ENCODE data around the gene FADS2. TPM values are rescaled to one million over a fixed set of nuclear protein-coding genes. Genes with fewer than 3 reads are reported as not detected.

Gene FADS2
- polyA plus RNA-seq, 2 donors, result 5.1 to 8.7 TPM

DNA sequence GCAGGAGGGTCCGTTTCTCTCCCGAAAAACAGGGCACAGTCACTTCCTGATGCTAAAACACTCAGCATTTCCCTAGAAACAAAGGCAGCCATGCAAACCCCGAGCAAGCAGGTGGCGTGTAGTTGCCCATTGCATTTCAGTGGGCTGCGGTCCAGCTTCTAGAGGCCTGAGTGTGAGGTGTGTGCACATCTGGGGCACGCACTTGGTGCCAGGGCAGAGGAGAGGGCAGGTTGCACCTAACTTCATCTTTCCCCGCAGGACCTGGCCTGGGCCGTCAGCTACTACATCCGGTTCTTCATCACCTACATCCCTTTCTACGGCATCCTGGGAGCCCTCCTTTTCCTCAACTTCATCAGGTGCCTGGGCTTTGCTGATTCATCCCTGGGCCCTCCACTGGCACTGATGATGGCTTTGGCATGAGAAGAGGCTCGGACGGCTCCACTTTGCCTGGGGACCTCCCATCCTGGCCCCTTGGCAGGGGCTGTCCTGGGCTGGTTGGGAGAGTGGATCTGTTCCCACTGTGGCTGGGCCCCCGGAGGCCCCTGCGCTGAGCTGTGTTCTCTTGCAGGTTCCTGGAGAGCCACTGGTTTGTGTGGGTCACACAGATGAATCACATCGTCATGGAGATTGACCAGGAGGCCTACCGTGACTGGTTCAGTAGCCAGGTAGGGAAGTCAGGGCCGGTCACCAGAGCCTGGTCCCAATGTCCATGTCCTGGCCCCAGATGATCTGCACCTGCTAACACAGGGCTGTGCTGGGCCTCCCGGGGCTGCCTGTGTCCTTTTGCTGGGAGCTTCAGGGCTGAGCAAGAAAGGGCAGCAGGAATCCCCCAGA lies 34.8 kb downstream of the FADS2 start:
- Histone ChIP-seq H3K27me3 (ENCODE audit: control insufficient read depth in 1 of 2, insufficient read depth in 2 of 2, low read length in 2 of 2) (no peaks in the 10 kb centered on the region), H3K4me1 (ENCODE audit: control insufficient read depth in 2 of 2, insufficient read depth in 2 of 2, low read length in 1 of 2) (peaks cover 0 to 6% of the 10 kb centered on the region in 2 donors), H3K27ac (ENCODE audit: low read depth in 2 of 2, low read length in 1 of 2) (no peak overlapping the region), H3K4me3 (ENCODE audit: low read depth in 1 of 2, low read length in 2 of 2) (no peak overlapping the region), H3K9me3 (ENCODE audit: control insufficient read depth in 2 of 2, insufficient read depth in 1 of 2, low read depth in 1 of 2, low read length in 1 of 2) (no peaks in the 10 kb centered on the region), H3K36me3 (ENCODE audit: control insufficient read depth in 2 of 2, insufficient read depth in 2 of 2, low read length in 1 of 2) (peaks cover 0 to 3% of the 10 kb centered on the region in 2 donors)
- 92 to 94% methylated on average over 18 of the region's 18 CpGs for WGBS, 2 donors

- Histone ChIP-seq H3K4me3 (ENCODE audit: low read depth in 1 of 2, low read length in 2 of 2) (no peak overlapping the region), H3K36me3 (ENCODE audit: control insufficient read depth in 2 of 2, insufficient read depth in 2 of 2, low read length in 1 of 2) (peaks cover 0 to 3% of the 10 kb centered on the region in 2 donors), H3K9me3 (ENCODE audit: control insufficient read depth in 2 of 2, insufficient read depth in 1 of 2, low read depth in 1 of 2, low read length in 1 of 2) (no peaks in the 10 kb centered on the region), H3K27me3 (ENCODE audit: control insufficient read depth in 1 of 2, insufficient read depth in 2 of 2, low read length in 2 of 2) (no peaks in the 10 kb centered on the region), H3K4me1 (ENCODE audit: control insufficient read depth in 2 of 2, insufficient read depth in 2 of 2, low read length in 1 of 2) (peaks cover 0 to 6% of the 10 kb centered on the region in 2 donors), H3K27ac (ENCODE audit: low read depth in 2 of 2, low read length in 1 of 2) (no peak overlapping the region)
- WGBS, 2 donors, result 92 to 93% methylated on average over 13 of the region's 13 CpGs
These were observed 35.5 kb downstream of the FADS2 start for GRCh38 chr11:61863548-61864081.

DNA sequence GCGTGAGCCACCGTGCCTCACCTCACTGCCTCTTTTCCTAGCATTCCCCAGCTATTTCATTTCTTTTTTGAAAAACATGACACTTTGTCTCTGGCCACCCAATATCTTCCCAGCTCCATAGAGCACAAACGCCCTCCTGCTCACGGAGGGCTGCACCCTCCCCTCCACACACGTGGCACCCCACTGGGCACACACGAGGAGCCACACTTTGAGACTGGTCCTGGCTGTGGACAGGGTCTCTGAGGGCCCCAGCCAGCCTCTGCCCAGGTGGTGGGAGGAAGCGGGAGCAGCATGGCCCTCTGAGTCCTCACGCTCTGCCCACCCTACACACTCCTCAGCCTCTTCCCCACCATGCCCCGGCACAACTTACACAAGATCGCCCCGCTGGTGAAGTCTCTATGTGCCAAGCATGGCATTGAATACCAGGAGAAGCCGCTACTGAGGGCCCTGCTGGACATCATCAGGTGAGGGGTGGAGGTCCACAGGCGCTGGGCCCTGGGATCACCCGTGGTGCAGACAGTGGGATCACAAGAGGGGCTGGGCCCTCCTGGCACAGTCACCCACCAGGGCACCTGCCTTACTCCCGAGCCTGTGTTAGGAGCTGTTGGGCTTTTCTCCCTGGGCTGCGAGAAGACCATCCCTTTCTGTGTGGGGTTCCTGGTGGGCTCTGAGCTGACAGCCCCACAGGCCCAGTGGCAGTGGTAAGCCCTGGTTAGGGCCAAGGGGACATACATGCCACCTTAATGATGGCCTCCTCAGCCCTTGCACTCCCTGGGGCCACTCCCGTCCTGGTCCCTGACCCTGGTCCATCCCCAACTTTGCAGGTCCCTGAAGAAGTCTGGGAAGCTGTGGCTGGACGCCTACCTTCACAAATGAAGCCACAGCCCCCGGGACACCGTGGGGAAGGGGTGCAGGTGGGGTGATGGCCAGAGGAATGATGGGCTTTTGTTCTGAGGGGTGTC lies 37.0 kb downstream of the FADS2 start:
- Histone ChIP-seq H3K27ac (ENCODE audit: low read depth in 2 of 2, low read length in 1 of 2) (no peak overlapping the region), H3K27me3 (ENCODE audit: control insufficient read depth in 1 of 2, insufficient read depth in 2 of 2, low read length in 2 of 2) (no peaks in the 10 kb centered on the region), H3K4me1 (ENCODE audit: control insufficient read depth in 2 of 2, insufficient read depth in 2 of 2, low read length in 1 of 2) (peaks cover 0 to 6% of the 10 kb centered on the region in 2 donors), H3K9me3 (ENCODE audit: control insufficient read depth in 2 of 2, insufficient read depth in 1 of 2, low read depth in 1 of 2, low read length in 1 of 2) (no peaks in the 10 kb centered on the region), H3K36me3 (ENCODE audit: control insufficient read depth in 2 of 2, insufficient read depth in 2 of 2, low read length in 1 of 2) (peaks cover 0 to 3% of the 10 kb centered on the region in 2 donors), H3K4me3 (ENCODE audit: low read depth in 1 of 2, low read length in 2 of 2) (no peak overlapping the region)
- WGBS, 2 donors, result 94 to 97% methylated on average over 20 of the region's 20 CpGs

GRCh38 chr11:61866231-61866957 lies 38.3 kb downstream of the FADS2 start:
- no peak overlapping the region for H3K27ac ChIP-seq (ENCODE audit: low read depth in 2 of 2, low read length in 1 of 2)
- no peaks in the 10 kb centered on the region for H3K9me3 ChIP-seq (ENCODE audit: control insufficient read depth in 2 of 2, insufficient read depth in 1 of 2, low read depth in 1 of 2, low read length in 1 of 2)
- no peak overlapping the region for H3K4me3 ChIP-seq (ENCODE audit: low read depth in 1 of 2, low read length in 2 of 2)
- WGBS, 2 donors, result 65 to 72% methylated on average over 18 of the region's 18 CpGs
- H3K27me3 ChIP-seq (ENCODE audit: control insufficient read depth in 1 of 2, insufficient read depth in 2 of 2, low read length in 2 of 2), result no peaks in the 10 kb centered on the region
- peaks cover 0 to 5% of the 10 kb centered on the region in 2 donors for H3K4me1 ChIP-seq (ENCODE audit: control insufficient read depth in 2 of 2, insufficient read depth in 2 of 2, low read length in 1 of 2)
- H3K36me3 ChIP-seq (ENCODE audit: control insufficient read depth in 2 of 2, insufficient read depth in 2 of 2, low read length in 1 of 2), result peaks cover 0 to 3% of the 10 kb centered on the region in 2 donors

DNA sequence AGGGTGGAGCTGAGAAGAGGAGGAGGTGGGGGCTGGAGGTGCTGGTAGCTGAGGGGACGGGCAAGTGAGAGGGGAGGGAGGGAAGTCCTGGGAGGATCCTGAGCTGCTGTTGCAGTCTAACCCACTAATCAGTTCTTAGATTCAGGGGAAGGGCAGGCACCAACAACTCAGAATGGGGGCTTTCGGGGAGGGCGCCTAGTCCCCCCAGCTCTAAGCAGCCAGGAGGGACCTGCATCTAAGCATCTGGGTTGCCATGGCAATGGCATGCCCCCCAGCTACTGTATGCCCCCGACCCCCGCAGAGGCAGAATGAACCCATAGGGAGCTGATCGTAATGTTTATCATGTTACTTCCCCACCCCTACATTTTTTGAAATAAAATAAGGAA lies 38.9 kb downstream of the FADS2 start:
- H3K9me3 ChIP-seq (ENCODE audit: control insufficient read depth in 2 of 2, insufficient read depth in 1 of 2, low read depth in 1 of 2, low read length in 1 of 2), result no peaks in the 10 kb centered on the region
- peaks cover 0 to 3% of the 10 kb centered on the region in 2 donors for H3K36me3 ChIP-seq (ENCODE audit: control insufficient read depth in 2 of 2, insufficient read depth in 2 of 2, low read length in 1 of 2)
- H3K27ac ChIP-seq (ENCODE audit: low read depth in 2 of 2, low read length in 1 of 2), result no peak overlapping the region
- WGBS, 2 donors, result 82 to 83% methylated on average over 6 of the region's 6 CpGs
- H3K4me1 ChIP-seq (ENCODE audit: control insufficient read depth in 2 of 2, insufficient read depth in 2 of 2, low read length in 1 of 2), result peaks cover 0 to 6% of the 10 kb centered on the region in 2 donors
- H3K4me3 ChIP-seq (ENCODE audit: low read depth in 1 of 2, low read length in 2 of 2), result no peak overlapping the region
- no peaks in the 10 kb centered on the region for H3K27me3 ChIP-seq (ENCODE audit: control insufficient read depth in 1 of 2, insufficient read depth in 2 of 2, low read length in 2 of 2)

GRCh38 chr11:61868571-61869428 lies 40.7 kb downstream of the FADS2 start:
- no peaks in the 10 kb centered on the region for H3K9me3 ChIP-seq (ENCODE audit: control insufficient read depth in 2 of 2, insufficient read depth in 1 of 2, low read depth in 1 of 2, low read length in 1 of 2)
- WGBS, 2 donors, result 85 to 87% methylated on average over 14 of the region's 14 CpGs
- H3K4me3 ChIP-seq (ENCODE audit: low read depth in 1 of 2, low read length in 2 of 2), result no peak overlapping the region
- H3K4me1 ChIP-seq (ENCODE audit: control insufficient read depth in 2 of 2, insufficient read depth in 2 of 2, low read length in 1 of 2), result peaks cover 0 to 6% of the 10 kb centered on the region in 2 donors
- H3K36me3 ChIP-seq (ENCODE audit: control insufficient read depth in 2 of 2, insufficient read depth in 2 of 2, low read length in 1 of 2), result peaks cover 0 to 3% of the 10 kb centered on the region in 2 donors
- no peaks in the 10 kb centered on the region for H3K27me3 ChIP-seq (ENCODE audit: control insufficient read depth in 1 of 2, insufficient read depth in 2 of 2, low read length in 2 of 2)
- H3K27ac ChIP-seq (ENCODE audit: low read depth in 2 of 2, low read length in 1 of 2), result no peak overlapping the region

- H3K4me3 ChIP-seq (ENCODE audit: low read depth in 1 of 2, low read length in 2 of 2), result no peak overlapping the region
- WGBS, 2 donors, result 81 to 88% methylated on average over 4 of the region's 4 CpGs
- H3K27ac ChIP-seq (ENCODE audit: low read depth in 2 of 2, low read length in 1 of 2), result no peak overlapping the region
- peaks cover 0 to 3% of the 10 kb centered on the region in 2 donors for H3K36me3 ChIP-seq (ENCODE audit: control insufficient read depth in 2 of 2, insufficient read depth in 2 of 2, low read length in 1 of 2)
- H3K4me1 ChIP-seq (ENCODE audit: control insufficient read depth in 2 of 2, insufficient read depth in 2 of 2, low read length in 1 of 2), result peaks cover 0 to 6% of the 10 kb centered on the region in 2 donors
- H3K9me3 ChIP-seq (ENCODE audit: control insufficient read depth in 2 of 2, insufficient read depth in 1 of 2, low read depth in 1 of 2, low read length in 1 of 2), result no peaks in the 10 kb centered on the region
- H3K27me3 ChIP-seq (ENCODE audit: control insufficient read depth in 1 of 2, insufficient read depth in 2 of 2, low read length in 2 of 2), result no peaks in the 10 kb centered on the region
These were observed 41.3 kb downstream of the FADS2 start for GRCh38 chr11:61869429-61869707.

DNA sequence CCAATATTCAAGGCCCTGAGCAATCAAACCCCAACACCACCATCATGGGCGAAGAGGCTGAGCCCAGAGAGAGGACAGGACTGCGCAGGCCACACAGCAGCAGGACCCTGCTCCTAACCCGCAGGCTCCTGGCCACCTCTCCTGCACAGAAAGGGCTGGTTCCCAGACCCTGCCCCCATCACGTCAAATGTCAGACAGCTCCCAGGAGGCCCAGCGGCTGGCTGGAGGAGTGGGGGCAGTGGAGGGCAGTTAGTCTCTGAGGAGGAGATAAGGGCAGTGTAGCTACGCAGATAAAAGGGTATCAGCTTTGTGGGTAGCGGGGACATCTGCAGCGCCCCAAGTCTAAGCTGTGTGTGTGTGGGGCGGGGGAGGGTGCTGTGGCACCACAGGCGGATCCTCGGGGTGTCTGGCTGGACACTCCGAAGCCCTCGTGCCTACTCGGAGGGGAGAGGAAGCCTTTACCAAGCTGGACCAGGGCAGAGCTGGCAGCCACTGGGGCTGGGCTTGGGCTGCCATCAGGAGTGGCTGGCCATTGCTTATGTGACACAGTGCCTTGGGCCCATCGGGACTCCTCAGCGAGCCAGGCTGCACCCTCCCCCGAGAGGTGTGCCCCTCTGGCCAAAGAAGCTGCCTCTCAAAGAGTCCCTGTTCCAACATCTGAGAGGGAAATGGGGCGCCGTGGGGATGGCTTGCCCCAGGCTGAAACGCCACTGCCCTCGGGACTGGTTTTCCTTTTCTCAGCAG lies 41.8 kb downstream of the FADS2 start:
- no peak overlapping the region for H3K27ac ChIP-seq (ENCODE audit: low read depth in 2 of 2, low read length in 1 of 2)
- peaks cover 0 to 8% of the 10 kb centered on the region in 2 donors for H3K4me1 ChIP-seq (ENCODE audit: control insufficient read depth in 2 of 2, insufficient read depth in 2 of 2, low read length in 1 of 2)
- peaks cover 0 to 3% of the 10 kb centered on the region in 2 donors for H3K36me3 ChIP-seq (ENCODE audit: control insufficient read depth in 2 of 2, insufficient read depth in 2 of 2, low read length in 1 of 2)
- H3K27me3 ChIP-seq (ENCODE audit: control insufficient read depth in 1 of 2, insufficient read depth in 2 of 2, low read length in 2 of 2), result no peaks in the 10 kb centered on the region
- no peaks in the 10 kb centered on the region for H3K9me3 ChIP-seq (ENCODE audit: control insufficient read depth in 2 of 2, insufficient read depth in 1 of 2, low read depth in 1 of 2, low read length in 1 of 2)
- 73 to 79% methylated on average over 21 of the region's 21 CpGs for WGBS, 2 donors
- no peak overlapping the region for H3K4me3 ChIP-seq (ENCODE audit: low read depth in 1 of 2, low read length in 2 of 2)

Measured in esophagus (tissue), 2 donors.